ENCODE results near the gene CENPF. TPM values are rescaled to one million over a fixed set of nuclear protein-coding genes. Genes with fewer than 3 reads are reported as not detected.
"Not testable (repeated sequence)": the region's sequence is repeated elsewhere in the genome, so short reads cannot be mapped to it uniquely, and the experiment has no call there.

Gene CENPF
- total RNA-seq, 1 experiment from 2014 or later = 156 TPM

DNA sequence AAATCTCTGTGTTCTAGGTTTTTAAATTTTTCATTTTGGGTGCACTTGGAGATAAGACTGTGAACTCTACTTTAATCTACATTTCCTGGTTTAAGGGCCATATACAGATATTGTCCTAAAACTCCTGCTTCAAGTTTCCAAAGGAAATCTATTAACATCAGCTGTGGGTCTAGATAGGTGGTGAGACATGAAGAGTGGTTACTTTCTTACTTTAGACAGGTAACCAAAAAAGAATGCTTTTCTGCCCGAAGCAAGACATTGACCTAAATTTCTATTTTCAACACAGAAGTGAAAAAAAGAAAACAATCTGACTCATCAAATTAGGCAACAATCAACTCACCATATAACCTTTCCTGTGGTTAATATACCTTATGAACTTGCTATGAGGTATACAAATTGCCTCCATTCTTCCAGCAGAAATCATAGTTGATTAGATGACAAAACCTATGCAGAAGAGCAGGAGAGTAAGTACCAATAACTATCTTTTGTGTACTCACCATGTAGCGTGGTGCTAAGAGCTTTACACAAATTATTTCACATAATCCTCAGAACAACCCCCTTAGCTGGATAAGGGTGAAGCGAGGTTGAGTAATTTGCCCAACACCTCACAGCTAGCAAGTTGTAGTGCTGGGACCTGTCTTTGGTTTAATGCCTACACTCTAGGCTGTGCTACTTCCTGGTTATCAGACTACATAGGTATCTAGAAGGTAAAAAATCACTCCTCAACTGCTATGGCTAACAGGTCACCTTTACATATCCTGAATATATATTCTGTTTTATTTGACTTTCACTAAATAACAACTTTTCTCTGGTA, 28.2 kb upstream of the CENPF start:
- Histone ChIP-seq H3K4me1 (replicated peaks; ENCODE audit: insufficient read depth) (peaks cover 41% of the 10 kb centered on the region), H3F3A (ENCODE audit: insufficient read depth, low read depth) (peaks cover 38% of the 10 kb centered on the region), H4K20me1 (ENCODE audit: insufficient read depth) (no peaks in the 10 kb centered on the region), H3K27me3 (ENCODE audit: insufficient read depth, low read depth) (no peaks in the 10 kb centered on the region), H2AFZ (no peak overlapping the region), H3K4me3 (no peak overlapping the region), H3K27ac (peak overlapping the region; percentile 58), H3K79me2 (ENCODE audit: low read depth) (no peaks in the 10 kb centered on the region), H3K36me3 (ENCODE audit: low read depth) (no peaks in the 10 kb centered on the region), H3K9me3 (ENCODE audit: insufficient read depth, low read depth) (peaks cover 10% of the 10 kb centered on the region), H3K4me2 (peak overlapping the region; percentile 43), H3K9me2 (ENCODE audit: insufficient read depth) (no peaks in the 10 kb centered on the region)
- DNase-seq = peak in 1 of 2 experiments; percentile 90
- no TSS peak for BruUV-seq (replicated peaks)
- TF ChIP-seq, protein P1, sequence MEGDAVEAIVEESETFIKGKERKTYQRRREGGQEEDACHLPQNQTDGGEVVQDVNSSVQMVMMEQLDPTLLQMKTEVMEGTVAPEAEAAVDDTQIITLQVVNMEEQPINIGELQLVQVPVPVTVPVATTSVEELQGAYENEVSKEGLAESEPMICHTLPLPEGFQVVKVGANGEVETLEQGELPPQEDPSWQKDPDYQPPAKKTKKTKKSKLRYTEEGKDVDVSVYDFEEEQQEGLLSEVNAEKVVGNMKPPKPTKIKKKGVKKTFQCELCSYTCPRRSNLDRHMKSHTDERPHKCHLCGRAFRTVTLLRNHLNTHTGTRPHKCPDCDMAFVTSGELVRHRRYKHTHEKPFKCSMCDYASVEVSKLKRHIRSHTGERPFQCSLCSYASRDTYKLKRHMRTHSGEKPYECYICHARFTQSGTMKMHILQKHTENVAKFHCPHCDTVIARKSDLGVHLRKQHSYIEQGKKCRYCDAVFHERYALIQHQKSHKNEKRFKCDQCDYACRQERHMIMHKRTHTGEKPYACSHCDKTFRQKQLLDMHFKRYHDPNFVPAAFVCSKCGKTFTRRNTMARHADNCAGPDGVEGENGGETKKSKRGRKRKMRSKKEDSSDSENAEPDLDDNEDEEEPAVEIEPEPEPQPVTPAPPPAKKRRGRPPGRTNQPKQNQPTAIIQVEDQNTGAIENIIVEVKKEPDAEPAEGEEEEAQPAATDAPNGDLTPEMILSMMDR (conservative IDR thresholded peaks at IDR 0.05) = no peak
- no peak for TF ChIP-seq EZH2 (IDR thresholded peaks at IDR 0.05; ENCODE audit: low read depth)
- CTCF ChIA-PET = no interaction called here
- intact Hi-C loops (cut with micrococcal nuclease; ENCODE audit: unreplicated experiment) = no loop called here
- POLR2A ChIA-PET (ENCODE audit: unreplicated experiment) = no interaction called here

DNA sequence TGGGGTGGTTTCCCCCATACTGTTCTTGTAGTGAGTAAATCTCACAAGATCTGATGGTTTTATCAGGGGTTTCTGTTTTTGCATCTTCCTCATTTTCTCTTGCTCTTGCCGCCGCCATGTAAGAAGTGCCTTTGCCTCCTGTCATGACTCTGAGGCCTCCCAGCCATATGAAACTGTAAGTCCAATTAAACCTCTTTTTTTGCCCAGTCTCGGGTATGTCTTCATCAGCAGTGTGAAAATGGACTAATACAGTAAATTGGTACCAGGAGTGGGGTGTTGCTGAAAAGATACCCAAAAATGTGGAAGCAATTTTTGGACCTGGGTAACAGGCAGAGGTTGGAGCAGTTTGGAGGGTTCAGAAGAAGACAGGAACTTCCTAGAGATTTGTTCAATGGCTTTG, 26.9 kb upstream of the CENPF start:
- intact Hi-C loops (cut with micrococcal nuclease; ENCODE audit: unreplicated experiment); H3K79me2 ChIP-seq (ENCODE audit: low read depth); H3K36me3 ChIP-seq (ENCODE audit: low read depth); H3K4me3 ChIP-seq; H2AFZ ChIP-seq; H3K27me3 ChIP-seq (ENCODE audit: insufficient read depth, low read depth); DNase-seq; BruUV-seq (replicated peaks); H3K27ac ChIP-seq; H3K9me2 ChIP-seq (ENCODE audit: insufficient read depth); H3K4me2 ChIP-seq; POLR2A ChIA-PET (ENCODE audit: unreplicated experiment); CTCF ChIA-PET; H4K20me1 ChIP-seq (ENCODE audit: insufficient read depth): not testable (repeated sequence)
- Histone ChIP-seq H3F3A (ENCODE audit: insufficient read depth, low read depth) (peaks cover 28% of the 10 kb centered on the region), H3K4me1 (replicated peaks; ENCODE audit: insufficient read depth) (peaks cover 33% of the 10 kb centered on the region), H3K9me3 (ENCODE audit: insufficient read depth, low read depth) (peaks cover 10% of the 10 kb centered on the region)

DNA sequence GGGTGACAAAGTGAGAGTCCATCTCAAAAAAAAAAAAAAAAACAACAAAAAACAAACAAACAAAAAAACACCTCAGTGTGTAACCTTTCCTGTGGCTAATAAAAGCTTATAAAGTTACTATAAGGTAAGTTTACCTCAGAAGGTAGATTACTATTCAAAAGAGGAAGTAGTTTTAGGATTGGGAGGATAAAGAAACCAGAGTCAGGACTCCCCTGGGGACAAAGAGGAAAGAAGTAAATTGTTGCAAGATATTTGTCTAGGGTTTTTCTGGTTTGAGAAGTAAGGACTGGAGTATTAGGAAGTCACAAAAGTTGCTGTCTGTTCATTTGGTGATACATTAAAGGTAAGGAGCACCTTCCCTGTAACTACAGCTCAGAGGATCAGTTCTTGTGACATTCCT, 23.8 kb upstream of the CENPF start:
- no peaks in the 10 kb centered on the region for H4K20me1 ChIP-seq (ENCODE audit: insufficient read depth)
- ChIA-PET POLR2A (ENCODE audit: unreplicated experiment) (no interaction called here), CTCF (no interaction called here)
- no peak overlapping the region for H3K27ac ChIP-seq
- H3K27me3 ChIP-seq (ENCODE audit: insufficient read depth, low read depth) = no peaks in the 10 kb centered on the region
- intact Hi-C loops (cut with micrococcal nuclease; ENCODE audit: unreplicated experiment) = no loop called here
- H3F3A ChIP-seq (ENCODE audit: insufficient read depth, low read depth) = peaks cover 28% of the 10 kb centered on the region
- H3K9me2 ChIP-seq (ENCODE audit: insufficient read depth) = no peaks in the 10 kb centered on the region
- peaks cover 36% of the 10 kb centered on the region for H3K4me1 ChIP-seq (replicated peaks; ENCODE audit: insufficient read depth)
- H3K4me3 ChIP-seq = no peak overlapping the region
- no peak overlapping the region for H2AFZ ChIP-seq
- H3K36me3 ChIP-seq (ENCODE audit: low read depth) = no peaks in the 10 kb centered on the region
- TF ChIP-seq, protein P1 (conservative IDR thresholded peaks at IDR 0.05) = no peak
- H3K4me2 ChIP-seq = no peak overlapping the region
- no peak for DNase-seq
- no TSS peak for BruUV-seq (replicated peaks)
- no peaks in the 10 kb centered on the region for H3K79me2 ChIP-seq (ENCODE audit: low read depth)
- peaks cover 10% of the 10 kb centered on the region for H3K9me3 ChIP-seq (ENCODE audit: insufficient read depth, low read depth)

All from PC-9 (cell line).